BE2C (cell line): ENCODE data around the gene DDA1.

ENCODE experiments used
- DNase-seq: peaks from one replicate; pipeline ENCODE4 v3.0.0-alpha.2; 2020
- H3K27me3 ChIP-seq: fragments of 250-450 bp; sonication (Bioruptor Pico); 2 replicates; pipeline ENCODE4 v1.5.1; 2020; ENCODE audit warnings: mild to moderate bottlenecking
- H3K36me3 ChIP-seq: fragments of 250-450 bp; sonication (Bioruptor Pico); 2 replicates; pipeline ENCODE4 v1.5.1; 2020; ENCODE audit warnings: mild to moderate bottlenecking
- H3K4me1 ChIP-seq: fragments of 250-450 bp; sonication (Bioruptor Pico); 2 replicates; pipeline ENCODE4 v1.5.1; 2020
- H3K4me3 ChIP-seq: 2 replicates; pipeline ENCODE4 v1.5.1; 2011; ENCODE audit warnings: low read depth, low read length
- H3K9me3 ChIP-seq: fragments of 250-450 bp; sonication (Bioruptor Pico); 2 replicates; pipeline ENCODE4 v1.5.1; 2020
- TF ChIP-seq, protein P1 (sequence below): IDR thresholded peaks from 2 replicates; pipeline ENCODE4 v1.5.1; 2012; ENCODE audit warnings: mild to moderate bottlenecking, low read depth, low read length

The DDA1 gene

DNA sequence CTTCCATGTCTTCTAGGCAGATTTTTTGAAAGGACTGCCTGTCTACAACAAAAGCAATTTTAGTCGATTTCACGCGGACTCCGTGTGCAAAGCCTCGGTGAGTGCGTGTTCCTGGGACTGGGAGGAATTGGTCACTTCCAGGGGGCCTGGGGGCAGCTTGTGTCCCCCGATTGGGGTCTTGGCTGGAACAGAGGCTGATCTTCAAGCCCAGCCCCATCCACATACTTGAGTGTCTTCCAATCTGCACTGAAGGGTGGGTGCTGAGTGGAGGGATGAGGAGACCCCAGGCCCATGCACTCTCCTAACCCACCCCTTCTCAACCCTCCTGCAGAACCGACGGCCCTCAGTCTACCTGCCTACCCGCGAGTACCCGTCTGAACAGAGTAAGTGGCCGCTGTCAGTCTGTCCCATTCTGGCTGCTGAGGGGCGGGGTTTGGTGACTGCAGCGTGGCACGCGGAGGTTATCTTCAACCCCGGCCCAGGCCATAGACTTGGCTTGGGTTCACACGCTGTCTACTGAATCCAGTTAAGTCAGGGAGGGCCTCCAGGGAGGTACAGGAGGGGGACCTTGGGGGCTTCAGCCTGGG lies 4.7 kb downstream of the DDA1 start:
- TF ChIP-seq, protein P1, sequence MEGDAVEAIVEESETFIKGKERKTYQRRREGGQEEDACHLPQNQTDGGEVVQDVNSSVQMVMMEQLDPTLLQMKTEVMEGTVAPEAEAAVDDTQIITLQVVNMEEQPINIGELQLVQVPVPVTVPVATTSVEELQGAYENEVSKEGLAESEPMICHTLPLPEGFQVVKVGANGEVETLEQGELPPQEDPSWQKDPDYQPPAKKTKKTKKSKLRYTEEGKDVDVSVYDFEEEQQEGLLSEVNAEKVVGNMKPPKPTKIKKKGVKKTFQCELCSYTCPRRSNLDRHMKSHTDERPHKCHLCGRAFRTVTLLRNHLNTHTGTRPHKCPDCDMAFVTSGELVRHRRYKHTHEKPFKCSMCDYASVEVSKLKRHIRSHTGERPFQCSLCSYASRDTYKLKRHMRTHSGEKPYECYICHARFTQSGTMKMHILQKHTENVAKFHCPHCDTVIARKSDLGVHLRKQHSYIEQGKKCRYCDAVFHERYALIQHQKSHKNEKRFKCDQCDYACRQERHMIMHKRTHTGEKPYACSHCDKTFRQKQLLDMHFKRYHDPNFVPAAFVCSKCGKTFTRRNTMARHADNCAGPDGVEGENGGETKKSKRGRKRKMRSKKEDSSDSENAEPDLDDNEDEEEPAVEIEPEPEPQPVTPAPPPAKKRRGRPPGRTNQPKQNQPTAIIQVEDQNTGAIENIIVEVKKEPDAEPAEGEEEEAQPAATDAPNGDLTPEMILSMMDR: no peak
- DNase-seq: no peak
- Histone ChIP-seq H3K9me3 (no peaks in the 10 kb centered on the region), H3K4me3 (no peak overlapping the region), H3K27me3 (no peaks in the 10 kb centered on the region), H3K36me3 (peaks cover 20% of the 10 kb centered on the region), H3K4me1 (no peaks in the 10 kb centered on the region)

DNA sequence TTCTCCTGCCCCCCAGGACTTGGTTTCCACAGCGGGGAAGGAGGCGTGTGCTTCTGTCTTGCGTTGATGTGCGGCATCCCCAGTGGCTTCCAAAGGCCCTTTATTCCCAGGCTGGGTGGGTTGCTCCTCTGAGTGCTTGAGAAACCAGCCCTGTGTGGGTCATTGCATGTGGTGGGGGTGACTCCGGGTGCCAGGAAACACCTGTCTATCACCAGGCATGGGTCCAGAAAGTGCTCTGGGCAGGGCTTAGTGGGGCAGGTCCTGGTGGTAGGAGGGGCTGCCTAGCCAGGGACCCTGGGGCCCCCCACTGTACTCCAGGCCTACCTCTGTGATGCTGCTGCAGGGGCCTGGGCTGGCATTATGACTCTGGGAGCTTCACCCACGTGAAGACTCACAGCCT lies 9.6 kb downstream of the DDA1 start:
- H3K27me3 ChIP-seq: no peaks in the 10 kb centered on the region
- H3K4me3 ChIP-seq: no peak overlapping the region
- H3K4me1 ChIP-seq: no peaks in the 10 kb centered on the region
- no peak for DNase-seq
- TF ChIP-seq, protein P1: no peak
- H3K36me3 ChIP-seq: peaks cover 36% of the 10 kb centered on the region
- H3K9me3 ChIP-seq: no peaks in the 10 kb centered on the region

DNA sequence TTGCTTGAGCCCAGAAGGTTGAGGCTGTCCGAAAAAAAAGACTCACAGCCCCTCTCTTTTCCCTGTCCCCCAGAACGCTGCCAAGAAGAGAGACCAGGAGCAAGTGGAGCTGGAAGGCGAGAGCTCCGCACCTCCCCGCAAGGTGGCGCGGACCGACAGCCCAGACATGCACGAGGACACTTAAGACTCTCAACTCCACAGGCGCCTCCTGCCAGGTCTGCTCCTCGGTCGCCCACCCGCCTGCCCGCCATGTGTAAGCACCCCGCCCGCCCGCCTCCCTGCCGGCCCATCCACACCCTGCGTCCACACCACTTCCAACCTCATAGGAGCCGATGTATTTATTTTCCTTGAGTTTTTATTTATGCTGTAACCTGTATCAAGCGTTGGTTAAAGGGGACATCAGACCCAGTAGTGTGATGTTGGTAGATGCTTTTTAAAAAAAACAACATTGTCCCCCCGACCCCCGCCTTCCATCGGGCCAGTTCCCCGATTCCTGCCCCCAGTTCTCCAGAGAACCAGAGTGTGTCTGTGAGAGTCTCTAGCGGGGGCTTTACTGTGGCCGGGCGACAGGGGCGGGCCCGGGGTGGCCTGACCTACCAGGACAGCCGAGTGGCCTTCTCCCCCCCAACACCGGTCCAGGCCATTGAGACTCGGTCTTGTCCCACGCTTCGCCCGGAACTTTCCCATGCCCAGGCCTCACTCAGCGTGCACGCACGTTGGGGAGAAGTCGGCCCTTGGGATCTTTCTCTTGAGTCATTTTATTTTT lies 10.3 kb downstream of the DDA1 start:
- no peak for DNase-seq
- peaks cover 29% of the 10 kb centered on the region for H3K36me3 ChIP-seq
- no peak overlapping the region for H3K4me3 ChIP-seq
- no peaks in the 10 kb centered on the region for H3K27me3 ChIP-seq
- H3K4me1 ChIP-seq: no peaks in the 10 kb centered on the region
- TF ChIP-seq, protein P1: no peak
- H3K9me3 ChIP-seq: no peaks in the 10 kb centered on the region

DNA sequence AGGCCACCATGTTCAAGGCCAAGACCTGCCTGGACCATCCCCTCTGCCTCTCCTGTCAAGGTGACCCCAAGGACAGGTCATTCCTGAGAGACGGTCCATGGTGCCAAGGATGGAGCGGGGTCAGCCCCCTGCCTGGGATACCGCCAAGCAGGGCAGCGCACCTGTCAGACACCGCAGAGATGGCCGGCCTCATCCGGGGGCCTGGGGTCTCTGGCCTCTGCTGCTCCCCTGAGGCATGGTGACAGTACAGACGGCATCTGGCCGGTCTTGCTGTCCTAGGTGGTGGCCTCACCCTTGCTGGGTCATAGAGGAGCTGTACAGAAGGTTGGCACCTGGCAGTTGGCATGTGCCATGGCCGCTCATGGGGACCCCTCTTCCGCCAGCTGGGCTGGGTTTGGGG lies 11.1 kb downstream of the DDA1 start:
- Histone ChIP-seq H3K4me3 (no peak overlapping the region), H3K9me3 (no peaks in the 10 kb centered on the region), H3K27me3 (no peaks in the 10 kb centered on the region), H3K36me3 (peaks cover 27% of the 10 kb centered on the region), H3K4me1 (no peaks in the 10 kb centered on the region)
- no peak for DNase-seq
- TF ChIP-seq, protein P1: no peak

DNA sequence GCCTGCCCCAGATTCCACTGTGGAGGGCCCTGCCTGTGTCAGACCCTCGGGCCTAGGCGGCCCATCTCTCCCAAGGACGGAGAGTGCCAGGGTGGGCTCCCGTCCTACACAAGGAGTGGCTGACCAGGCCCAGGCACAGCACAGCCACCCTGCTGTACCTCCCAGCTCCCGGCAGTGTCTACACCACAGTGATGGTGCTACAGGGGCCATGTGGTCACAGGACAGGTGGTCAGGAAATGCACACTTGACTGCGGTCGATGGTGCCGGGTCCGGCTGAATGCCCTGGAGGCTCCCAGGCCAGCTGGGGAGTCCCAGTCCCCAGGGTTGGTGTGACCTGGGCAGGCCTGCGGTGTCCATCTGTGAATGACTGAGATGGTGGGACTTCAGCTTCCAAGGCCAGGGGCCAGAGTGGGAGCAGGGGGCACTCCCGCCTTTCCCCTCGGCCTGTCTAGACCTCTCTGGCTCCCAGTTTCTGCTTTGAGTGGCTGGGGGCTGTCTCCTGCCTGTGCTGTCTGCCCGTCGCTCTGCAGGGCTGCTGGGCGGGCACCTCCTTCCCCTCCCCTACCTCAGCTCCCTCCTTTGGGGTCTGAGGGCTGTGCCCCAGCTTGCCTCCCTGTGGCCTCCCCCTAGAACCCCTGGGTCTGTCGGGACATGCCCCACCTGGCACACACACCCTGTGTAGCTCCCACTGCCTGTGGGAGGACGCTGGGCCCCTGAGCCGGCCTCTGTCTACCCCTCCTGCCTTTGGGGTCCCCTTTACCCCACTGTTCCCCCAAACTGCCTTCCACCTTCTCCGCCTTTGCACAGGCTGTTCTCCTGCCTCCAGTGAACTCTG lies 12.5 kb downstream of the DDA1 start:
- no peaks in the 10 kb centered on the region for H3K9me3 ChIP-seq
- no peak overlapping the region for H3K4me3 ChIP-seq
- TF ChIP-seq, protein P1: no peak
- H3K36me3 ChIP-seq: peaks cover 19% of the 10 kb centered on the region
- H3K27me3 ChIP-seq: no peaks in the 10 kb centered on the region
- H3K4me1 ChIP-seq: no peaks in the 10 kb centered on the region
- no peak for DNase-seq

DNA sequence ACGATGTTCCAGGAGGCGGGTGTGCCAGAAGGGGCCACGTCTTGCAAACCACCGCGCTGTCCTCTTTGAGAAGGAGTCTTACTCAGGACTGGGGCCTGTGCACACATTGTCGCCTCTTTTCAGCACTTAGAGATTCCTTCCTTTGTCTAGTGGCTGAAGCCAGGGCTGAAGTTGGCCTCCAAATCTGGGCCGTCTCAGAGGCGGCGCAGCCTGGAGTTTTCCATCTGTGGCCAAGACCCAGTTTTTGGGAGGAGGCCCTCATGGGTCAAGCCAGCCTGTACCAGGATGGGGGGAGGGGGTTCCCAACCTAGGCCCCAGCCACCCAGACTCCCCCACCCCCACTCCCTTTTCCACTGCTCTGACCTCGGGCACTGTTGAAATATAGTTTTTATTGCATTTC lies 13.5 kb downstream of the DDA1 start:
- Histone ChIP-seq H3K4me3 (no peak overlapping the region), H3K4me1 (no peaks in the 10 kb centered on the region), H3K9me3 (no peaks in the 10 kb centered on the region), H3K27me3 (no peaks in the 10 kb centered on the region), H3K36me3 (peaks cover 19% of the 10 kb centered on the region)
- DNase-seq: no peak
- TF ChIP-seq, protein P1: no peak
